ENCODE results near the gene TEKT1.

- TF ChIP-seq POLR2A (IDR thresholded peaks at IDR 0.05): no peak
- TF ChIP-seq CTCF (IDR thresholded peaks at IDR 0.05): no peak
Observed at GRCh38 chr17:6748617-6749016, 82.9 kb downstream of the TEKT1 start.
